Thymus (tissue), 11 donors: ENCODE data around the gene FAM227B. TPM values are rescaled to one million over a fixed set of nuclear protein-coding genes. Genes with fewer than 3 reads are reported as not detected.

ENCODE experiments used
- DNase-seq, 9 donors: peaks; one replicate each; pipeline ENCODE4 v3.0.0-alpha.2; 2013; ENCODE audit warnings: low spot score in 9 of 9, low read depth in 6 of 9, missing footprints in 1 of 9
- H3K27ac ChIP-seq, 2 donors: one replicate each; pipeline ENCODE4 v1.5.1; 2013; ENCODE audit warnings: control low read depth in 1 of 2, low read depth in 1 of 2, low read length in 1 of 2, mild to moderate bottlenecking in 1 of 2, moderate library complexity in 1 of 2
- H3K27me3 ChIP-seq, 2 donors: one replicate each; pipeline ENCODE4 v1.5.1; 2013; ENCODE audit warnings: low read length in 1 of 2; ENCODE audit not compliant: control insufficient read depth in 2 of 2, insufficient read depth in 1 of 2
- H3K36me3 ChIP-seq, 2 donors: one replicate each; pipeline ENCODE4 v1.5.1; 2013; ENCODE audit warnings: low read length in 1 of 2, mild to moderate bottlenecking in 1 of 2, moderate library complexity in 1 of 2; ENCODE audit not compliant: control insufficient read depth in 2 of 2, insufficient read depth in 2 of 2
- H3K4me1 ChIP-seq, 2 donors: one replicate each; pipeline ENCODE4 v1.5.1; 2013; ENCODE audit warnings: low read length in 2 of 2; ENCODE audit not compliant: control insufficient read depth in 2 of 2, insufficient read depth in 2 of 2
- H3K4me3 ChIP-seq, 2 donors: one replicate each; pipeline ENCODE4 v1.5.1; 2013; ENCODE audit warnings: low read length in 2 of 2, control low read depth in 1 of 2, mild to moderate bottlenecking in 1 of 2
- H3K9me3 ChIP-seq, 2 donors: one replicate each; pipeline ENCODE4 v1.5.1; 2013; ENCODE audit warnings: low read length in 1 of 2, mild to moderate bottlenecking in 1 of 2; ENCODE audit not compliant: control insufficient read depth in 2 of 2, insufficient read depth in 1 of 2
- WGBS: extraction: QIAGEN DNeasy Blood & Tissue Kit; methylation state at CpG from one replicate; pipeline ENCODE4 v1.1.7; 2013; 5-methylcytosine and 5-hydroxymethylcytosine counted together
- polyA plus RNA-seq: library from polyadenylated mRNA; stranded (reverse); fragments of 200-250 nt; gene quantifications from one replicate; pipeline ENCODE4 v1.2.3, GENCODE V29; 2013
- total RNA-seq: library from RNA; stranded (reverse); fragments of 120-200 nt; gene quantifications from one replicate; pipeline ENCODE4 v1.2.4, GENCODE V29; 2013
- donor health status: healthy.

The FAM227B gene
- total and polyA plus RNA-seq, 2 donors, result 11.7 to 13.4 TPM

GRCh38 chr15:49441816-49442215, 178.8 kb downstream of the FAM227B start:
- Histone ChIP-seq H3K4me1 (no peaks in the 10 kb centered on the region), H3K27me3 (no peaks in the 10 kb centered on the region), H3K4me3 (no peak overlapping the region), H3K27ac (no peak overlapping the region), H3K36me3 (no peaks in the 10 kb centered on the region), H3K9me3 (no peaks in the 10 kb centered on the region)
- WGBS, result 99% methylated on average over 1 of the region's 1 CpG
- DNase-seq, result no peak

GRCh38 chr15:49441356-49441755, 179.3 kb downstream of the FAM227B start:
- H3K4me1 ChIP-seq, result no peaks in the 10 kb centered on the region
- no peak overlapping the region for H3K27ac ChIP-seq
- H3K36me3 ChIP-seq, result no peaks in the 10 kb centered on the region
- no peak for DNase-seq
- H3K9me3 ChIP-seq, result no peaks in the 10 kb centered on the region
- H3K27me3 ChIP-seq, result no peaks in the 10 kb centered on the region
- H3K4me3 ChIP-seq, result no peak overlapping the region

- Histone ChIP-seq H3K27ac (no peak overlapping the region), H3K9me3 (no peaks in the 10 kb centered on the region), H3K36me3 (no peaks in the 10 kb centered on the region), H3K4me3 (no peak overlapping the region), H3K27me3 (no peaks in the 10 kb centered on the region), H3K4me1 (no peaks in the 10 kb centered on the region)
- WGBS, result 61% methylated on average over 5 of the region's 5 CpGs
- no peak for DNase-seq
Observed at GRCh38 chr15:49439678-49440395, 180.8 kb downstream of the FAM227B start.

GRCh38 chr15:49438962-49439631, 181.5 kb downstream of the FAM227B start:
- DNase-seq, result no peak
- WGBS, result 51% methylated on average over 6 of the region's 6 CpGs
- H3K9me3 ChIP-seq, result no peaks in the 10 kb centered on the region
- H3K4me3 ChIP-seq, result no peak overlapping the region
- H3K27me3 ChIP-seq, result no peaks in the 10 kb centered on the region
- no peak overlapping the region for H3K27ac ChIP-seq
- H3K4me1 ChIP-seq, result no peaks in the 10 kb centered on the region
- no peaks in the 10 kb centered on the region for H3K36me3 ChIP-seq

DNA sequence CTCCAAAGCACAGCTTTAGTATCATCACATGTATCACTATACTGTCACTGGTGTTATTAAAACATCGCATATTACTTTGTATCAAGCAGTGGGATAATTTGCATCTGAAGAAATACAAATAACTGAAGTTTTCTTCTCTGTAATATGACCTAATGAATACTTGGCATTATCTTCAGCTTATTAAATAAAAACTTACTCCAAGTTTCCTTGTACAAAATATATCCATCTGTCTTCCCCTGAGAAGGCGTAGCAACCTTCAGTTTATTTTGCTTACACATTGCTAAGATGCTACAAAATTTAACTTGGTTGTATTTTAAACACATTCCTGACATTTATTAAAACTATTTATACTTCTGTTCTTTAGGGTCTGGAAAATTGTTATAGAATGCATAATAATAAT, 183.9 kb downstream of the FAM227B start:
- Histone ChIP-seq H3K27ac (no peak overlapping the region), H3K36me3 (no peaks in the 10 kb centered on the region), H3K4me1 (no peaks in the 10 kb centered on the region), H3K4me3 (no peak overlapping the region), H3K9me3 (no peaks in the 10 kb centered on the region), H3K27me3 (no peaks in the 10 kb centered on the region)
- DNase-seq, result no peak
- 98% methylated on average over 2 of the region's 2 CpGs for WGBS

DNA sequence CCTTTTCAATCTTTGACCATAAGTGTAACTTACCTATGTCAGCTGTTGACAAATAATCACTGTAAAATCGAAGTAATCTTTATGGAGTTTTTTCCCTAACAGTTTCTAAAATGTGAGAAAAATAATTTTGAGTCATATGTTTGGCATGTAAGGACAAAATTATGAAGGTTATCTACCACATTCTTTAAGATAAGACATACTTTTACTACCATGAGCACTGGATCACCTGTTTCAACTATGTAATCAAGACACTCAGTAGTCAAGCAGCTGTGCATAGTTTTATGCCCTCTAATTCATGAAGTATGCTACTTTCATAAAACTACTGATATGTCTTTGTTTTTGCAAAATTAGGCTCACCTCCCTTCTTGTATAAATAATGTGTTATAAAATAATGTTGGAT, 185.4 kb downstream of the FAM227B start:
- WGBS, result 99% methylated on average over 1 of the region's 1 CpG
- Histone ChIP-seq H3K4me3 (no peak overlapping the region), H3K27ac (no peak overlapping the region), H3K4me1 (no peaks in the 10 kb centered on the region), H3K36me3 (no peaks in the 10 kb centered on the region), H3K27me3 (no peaks in the 10 kb centered on the region), H3K9me3 (no peaks in the 10 kb centered on the region)
- no peak for DNase-seq

- DNase-seq, result no peak
- no peaks in the 10 kb centered on the region for H3K4me1 ChIP-seq
- H3K27me3 ChIP-seq, result no peaks in the 10 kb centered on the region
- 99% methylated on average over 1 of the region's 1 CpG for WGBS
- no peaks in the 10 kb centered on the region for H3K9me3 ChIP-seq
- no peak overlapping the region for H3K27ac ChIP-seq
- no peaks in the 10 kb centered on the region for H3K36me3 ChIP-seq
- no peak overlapping the region for H3K4me3 ChIP-seq
Observed at GRCh38 chr15:49430046-49430445, 190.6 kb downstream of the FAM227B start.

DNA sequence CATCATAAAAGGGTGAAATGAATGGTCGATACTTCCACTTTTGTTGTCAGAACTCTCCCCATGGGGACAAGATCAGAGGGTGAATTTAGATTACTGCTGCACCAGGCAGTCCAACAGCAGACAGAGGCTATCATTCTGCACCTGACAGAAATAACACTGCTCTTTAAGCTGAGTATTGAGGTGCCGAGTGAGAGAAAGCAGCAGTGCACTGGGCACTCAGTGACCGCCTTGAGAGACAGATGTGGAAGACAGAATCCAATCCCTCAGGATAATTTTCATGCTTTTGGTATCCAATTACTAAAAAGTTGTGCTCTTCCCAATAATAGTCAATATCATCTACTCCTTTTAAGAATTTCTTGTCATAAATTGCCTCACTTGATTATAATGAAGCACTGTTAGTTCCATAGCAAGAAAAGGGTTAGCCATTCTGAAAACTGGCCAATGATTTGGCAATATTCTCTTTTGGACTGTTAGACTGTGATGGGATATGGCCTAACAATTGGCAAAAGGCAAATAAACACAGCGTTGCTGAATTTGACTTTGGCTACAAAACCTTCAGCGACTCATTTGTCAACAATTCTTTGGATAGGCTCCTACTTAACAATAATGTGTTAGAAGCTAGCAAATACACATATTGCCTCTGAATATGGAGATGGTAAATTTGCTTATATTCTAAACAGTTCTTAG, 192.1 kb downstream of the FAM227B start:
- DNase-seq, result no peak
- 94% methylated on average over 5 of the region's 5 CpGs for WGBS
- Histone ChIP-seq H3K9me3 (no peaks in the 10 kb centered on the region), H3K27me3 (no peaks in the 10 kb centered on the region), H3K4me3 (no peak overlapping the region), H3K4me1 (no peaks in the 10 kb centered on the region), H3K36me3 (no peaks in the 10 kb centered on the region), H3K27ac (no peak overlapping the region)

DNA sequence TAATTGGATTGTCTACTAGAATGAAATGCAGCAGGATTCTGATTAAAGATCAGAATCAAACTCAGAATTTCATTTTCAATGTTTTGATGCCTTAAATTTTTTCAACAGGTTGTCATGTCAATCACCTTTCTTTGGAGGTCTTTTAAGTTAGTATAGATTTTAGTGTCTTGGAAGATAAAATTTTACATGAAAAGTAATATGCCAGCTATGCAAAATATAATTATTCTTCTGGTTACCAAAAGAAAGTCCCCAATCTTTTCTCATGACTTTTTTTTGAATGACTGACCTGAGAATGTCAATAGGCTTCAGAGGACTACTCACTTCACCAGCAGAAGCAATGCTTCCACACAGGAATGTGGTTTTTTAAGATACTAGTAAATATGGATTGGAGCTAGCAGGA, 193.2 kb downstream of the FAM227B start:
- no peak overlapping the region for H3K4me3 ChIP-seq
- H3K36me3 ChIP-seq, result no peaks in the 10 kb centered on the region
- DNase-seq, result no peak
- H3K4me1 ChIP-seq, result no peaks in the 10 kb centered on the region
- no peak overlapping the region for H3K27ac ChIP-seq
- no peaks in the 10 kb centered on the region for H3K9me3 ChIP-seq
- no peaks in the 10 kb centered on the region for H3K27me3 ChIP-seq
